Sigmoid colon (tissue), 7 donors: Measurements from ENCODE around the gene PPM1B. TPM values are rescaled to one million over a fixed set of nuclear protein-coding genes. Genes with fewer than 3 reads are reported as not detected.
A peak's percentile ranks its signal among the peaks of the same experiment; 100 is the strongest.
"Not testable (repeated sequence)": the region's sequence is repeated elsewhere in the genome, so short reads cannot be mapped to it uniquely, and the experiment has no call there.

Experiments
- DNase-seq: peaks from one replicate; pipeline ENCODE4 v3.0.0-alpha.2; 2019
- H3K27ac ChIP-seq, 4 donors: fragments of 200-600 bp; sonication (generic); one replicate each; pipeline ENCODE4 v1.5.1; 2016 to 2019; ENCODE audit warnings: mild to moderate bottlenecking in 1 of 4
- H3K27me3 ChIP-seq, 3 donors: fragments of 200-600 bp; sonication (generic); one replicate each; pipeline ENCODE4 v1.5.1; 2019; ENCODE audit warnings: mild to moderate bottlenecking in 1 of 3
- H3K36me3 ChIP-seq, 4 donors: fragments of 200-600 bp; sonication (generic); one replicate each; pipeline ENCODE4 v1.5.1; 2016 to 2019
- H3K4me1 ChIP-seq, 4 donors: fragments of 200-600 bp; sonication (generic); one replicate each; pipeline ENCODE4 v1.5.1; 2017 to 2019
- H3K4me3 ChIP-seq, 4 donors: fragments of 200-600 bp; sonication (generic); one replicate each; pipeline ENCODE4 v1.5.1; 2017 to 2019; ENCODE audit warnings: mild to moderate bottlenecking in 2 of 4, moderate library complexity in 1 of 4
- H3K9me3 ChIP-seq, 4 donors: fragments of 200-600 bp in 3 of 4; sonication (generic) in 3 of 4; one replicate each; pipeline versions ENCODE4 v1.5.1 to v1.6.1; 2013 to 2019
- CTCF ChIP-seq, 4 experiments: fragments of 450-650 bp in 3 of 4; fragments of 200-600 bp in 1 of 4; IDR thresholded peaks; one replicate each; pipeline ENCODE4 v1.5.1; 2016 to 2019; ENCODE audit warnings: antibody characterized with exemption in 4 of 4, mild to moderate bottlenecking in 3 of 4, moderate library complexity in 2 of 4
- EP300 ChIP-seq, 4 donors: sonication (generic); formaldehyde crosslinking; IDR thresholded peaks; one replicate each; pipeline ENCODE4 v1.6.1; 2017; ENCODE audit warnings: antibody characterized with exemption in 4 of 4
- POLR2A ChIP-seq, 2 donors: fragments of 450-650 bp; IDR thresholded peaks; one replicate each; pipeline ENCODE4 v1.6.1; 2016; ENCODE audit warnings: antibody characterized with exemption in 2 of 2, mild to moderate bottlenecking in 2 of 2, moderate library complexity in 2 of 2
- POLR2AphosphoS5 ChIP-seq, 4 donors: sonication (generic); formaldehyde crosslinking; IDR thresholded peaks; one replicate each; pipeline ENCODE4 v1.6.1; 2017; ENCODE audit warnings: antibody characterized with exemption in 4 of 4
- WGBS, 2 donors: extraction: QIAGEN DNeasy Blood & Tissue Kit; methylation state at CpG; one replicate each; pipeline ENCODE4 v1.1.7; 2013; 5-methylcytosine and 5-hydroxymethylcytosine counted together
- intact Hi-C: fragments of 100-400 bp; cut with DNase I; formaldehyde crosslinking; loops from one replicate; pipeline ENCODE4 v1.15.1; 2023
- polyA plus RNA-seq, 3 donors: library from polyadenylated mRNA; stranded (reverse); fragments of 200-250 nt; gene quantifications; one replicate each; pipeline ENCODE4 v1.2.3, GENCODE V29; 2013
- total RNA-seq, 4 donors: library from RNA; depleted of rRNA; stranded (reverse); fragments of >200 nt; gene quantifications; one replicate each; pipeline ENCODE4 v1.1.0, GENCODE V29; 2016
- donor health status: healthy with polysubstance abuse.
- donor health status: Bipolar disorder and iron deficiency.
- donor health status: healthy.

The PPM1B gene
- total and polyA plus RNA-seq, 7 donors: 29.4 to 47.8 (median 41.3) TPM

- DNase-seq: no peak
- Histone ChIP-seq H3K27me3 (no peaks in the 10 kb centered on the region), H3K36me3 (no peaks in the 10 kb centered on the region), H3K4me1 (peaks cover 0 to 45% (median 26%) of the 10 kb centered on the region in 4 donors), H3K4me3 (peak overlapping the region; percentile 77 to 98 (median 88)), H3K9me3 (no peaks in the 10 kb centered on the region), H3K27ac (peak overlapping the region; percentile 95 to 99 (median 96))
- TF ChIP-seq EP300 (IDR thresholded peaks at IDR 0.05): no peak
- no peak for TF ChIP-seq POLR2A (IDR thresholded peaks at IDR 0.05)
- no peak for TF ChIP-seq CTCF (IDR thresholded peaks at IDR 0.05)
- TF ChIP-seq POLR2AphosphoS5 (IDR thresholded peaks at IDR 0.05): no peak
- intact Hi-C loops: loop anchor here (5.0 kb wide), 1 partner anchor 76 kb away; no protein-coding TSS in a partner anchor
- WGBS, 2 donors: 10 to 28% methylated on average over 2 of the region's 2 CpGs
These were observed 2.3 kb downstream of the PPM1B start for GRCh38 chr2:44171018-44171417.

- intact Hi-C loops: loop anchor here (5.0 kb wide), 1 partner anchor 76 kb away; no protein-coding TSS in a partner anchor
- Histone ChIP-seq H3K27ac (peak overlapping the region; percentile 48 to 98 (median 95)), H3K4me3 (peak overlapping the region in 2 of 4 donors; percentile 77 to 87), H3K4me1 (peaks cover 0 to 50% (median 28%) of the 10 kb centered on the region in 4 donors)
- 44 to 70% methylated on average over 8 of the region's 8 CpGs for WGBS, 2 donors
- H3K9me3 ChIP-seq, H3K36me3 ChIP-seq, DNase-seq, H3K27me3 ChIP-seq: not testable (repeated sequence)
These were observed 2.8 kb downstream of the PPM1B start for GRCh38 chr2:44171442-44171841.

- TF ChIP-seq POLR2A (IDR thresholded peaks at IDR 0.05): no peak
- no peak for TF ChIP-seq CTCF (IDR thresholded peaks at IDR 0.05)
- TF ChIP-seq POLR2AphosphoS5 (IDR thresholded peaks at IDR 0.05): no peak
- TF ChIP-seq EP300 (IDR thresholded peaks at IDR 0.05): no peak
- intact Hi-C loops: loop anchor here (5.0 kb wide), 1 partner anchor 75 kb away; no protein-coding TSS in a partner anchor
- no peak overlapping the region for H3K4me3 ChIP-seq
- H3K36me3 ChIP-seq: no peaks in the 10 kb centered on the region
- WGBS, 2 donors: 97 to 99% methylated on average over 4 of the region's 4 CpGs
- DNase-seq: no peak
- no peaks in the 10 kb centered on the region for H3K9me3 ChIP-seq
- H3K27me3 ChIP-seq: no peaks in the 10 kb centered on the region
- peak overlapping the region in 1 of 4 donors; percentile 98 for H3K27ac ChIP-seq
- H3K4me1 ChIP-seq: peaks cover 0 to 59% (median 32%) of the 10 kb centered on the region in 4 donors
These were observed 3.9 kb downstream of the PPM1B start for GRCh38 chr2:44172576-44172975.

- Histone ChIP-seq H3K27ac (no peak overlapping the region), H3K9me3 (no peaks in the 10 kb centered on the region), H3K36me3 (no peaks in the 10 kb centered on the region), H3K4me3 (no peak overlapping the region), H3K27me3 (no peaks in the 10 kb centered on the region), H3K4me1 (peaks cover 0 to 53% (median 32%) of the 10 kb centered on the region in 4 donors)
- intact Hi-C loops: no loop called here
- TF ChIP-seq POLR2A (IDR thresholded peaks at IDR 0.05) (no peak), CTCF (IDR thresholded peaks at IDR 0.05) (no peak), POLR2AphosphoS5 (IDR thresholded peaks at IDR 0.05) (no peak), EP300 (IDR thresholded peaks at IDR 0.05) (no peak)
- no peak for DNase-seq
These were observed 10.3 kb downstream of the PPM1B start for GRCh38 chr2:44178950-44179349.

GRCh38 chr2:44181648-44182047, 13.0 kb downstream of the PPM1B start:
- intact Hi-C loops: no loop called here
- H3K36me3 ChIP-seq: no peaks in the 10 kb centered on the region
- H3K27me3 ChIP-seq: no peaks in the 10 kb centered on the region
- DNase-seq: no peak
- no peak overlapping the region for H3K27ac ChIP-seq
- WGBS, 2 donors: 85 to 95% methylated on average over 2 of the region's 2 CpGs
- TF ChIP-seq POLR2A (IDR thresholded peaks at IDR 0.05) (no peak), EP300 (IDR thresholded peaks at IDR 0.05) (no peak), POLR2AphosphoS5 (IDR thresholded peaks at IDR 0.05) (no peak), CTCF (IDR thresholded peaks at IDR 0.05) (no peak)
- no peak overlapping the region for H3K4me3 ChIP-seq
- peaks cover 0 to 65% (median 30%) of the 10 kb centered on the region in 4 donors for H3K4me1 ChIP-seq
- no peaks in the 10 kb centered on the region for H3K9me3 ChIP-seq
